GM12892 (cell line): Measurements from ENCODE around the gene QRFP.

Experiments used
- POLR2A ChIP-seq: IDR thresholded peaks from 2 replicates; pipeline ENCODE4 v1.6.1; 2011; ENCODE audit warnings: low read depth, low read length, control low read depth
- POLR2AphosphoS5 ChIP-seq: IDR thresholded peaks from 2 replicates; pipeline ENCODE4 v1.6.1; 2011; ENCODE audit warnings: low read depth, low read length, control low read depth
- TAF1 ChIP-seq: IDR thresholded peaks from 2 replicates; pipeline ENCODE4 v1.6.1; 2011; ENCODE audit warnings: low read depth, mild to moderate bottlenecking, control low read depth, low read length, borderline replicate concordance

GRCh38 chr9:130919559-130920145 is 23.0 kb upstream of the QRFP start:
- TF ChIP-seq POLR2AphosphoS5 (no peak), TAF1 (no peak), POLR2A (no peak)
